ENCODE results near the gene ANKRD24. TPM values are rescaled to one million over a fixed set of nuclear protein-coding genes. Genes with fewer than 3 reads are reported as not detected.
"Not testable (repeated sequence)": the region's sequence is repeated elsewhere in the genome, so short reads cannot be mapped to it uniquely, and the experiment has no call there.

The ANKRD24 gene
- total RNA-seq, 4 donors from 2014 or later: 0.83 to 3.9 (median 1.6) TPM

DNA sequence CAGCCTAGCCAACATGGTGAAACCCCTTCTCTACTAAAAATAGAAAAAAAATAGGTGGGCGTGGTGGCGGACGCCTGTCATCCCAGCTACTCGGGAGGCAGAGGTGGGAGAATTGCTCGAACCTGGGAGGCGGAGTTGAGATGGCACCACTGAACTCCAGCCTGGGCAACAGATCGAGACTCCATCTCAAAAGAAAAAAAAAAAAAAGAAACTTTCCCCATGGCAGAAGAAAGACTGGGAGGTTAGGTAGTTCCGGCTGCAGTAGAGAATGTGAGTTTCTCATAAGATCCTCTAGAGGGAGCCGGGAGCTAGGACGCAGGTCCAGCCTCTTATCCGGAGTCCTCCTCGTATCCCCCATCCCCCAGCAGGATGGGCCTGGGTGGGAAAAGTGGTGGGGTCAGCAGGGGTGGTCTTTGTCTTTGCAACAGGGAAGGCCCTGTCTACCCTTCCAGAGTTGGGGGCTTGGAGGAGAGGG lies 42.2 kb upstream of the ANKRD24 start:
- H3K4me3 ChIP-seq: peak overlapping the region in 1 of 4 donors; percentile 9

DNA sequence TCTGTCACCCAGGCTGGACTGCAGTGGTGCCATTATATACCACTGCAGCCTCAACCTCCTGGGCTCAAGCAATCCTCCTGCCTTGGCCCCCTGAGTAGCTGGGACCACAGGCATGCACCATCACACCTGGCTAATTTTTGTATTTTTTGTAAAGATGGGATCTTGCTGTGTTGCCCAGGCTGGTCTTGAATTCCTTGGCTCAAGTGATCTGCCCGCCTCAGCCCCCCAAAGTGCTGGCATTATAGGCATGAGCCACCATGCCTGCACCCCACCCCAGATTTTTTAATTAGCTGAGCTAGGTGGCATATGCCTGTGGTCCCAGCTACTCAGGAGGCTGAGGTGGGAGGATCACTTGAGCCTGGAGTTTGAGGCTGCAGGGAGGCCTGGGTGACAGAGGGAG lies 39.6 kb upstream of the ANKRD24 start:
- H3K27ac ChIP-seq: peak overlapping the region in 3 of 4 donors; percentile 74 to 95 (median 92)
- H3K27me3 ChIP-seq, H3K4me3 ChIP-seq, H3K9me3 ChIP-seq, H3K36me3 ChIP-seq, DNase-seq: not testable (repeated sequence)
- peaks cover 0 to 30% (median 2%) of the 10 kb centered on the region in 4 donors for H3K4me1 ChIP-seq

More for the DNA sequence above, 42.2 kb upstream of the ANKRD24 start:
- Histone ChIP-seq H3K9me3 (no peaks in the 10 kb centered on the region), H3K27ac (peak overlapping the region in 1 of 4 donors; percentile 62), H3K4me1 (peaks cover 0 to 25% (median 2%) of the 10 kb centered on the region in 4 donors), H3K27me3 (no peaks in the 10 kb centered on the region), H3K36me3 (no peaks in the 10 kb centered on the region)
- peak in 2 of 3 donors; percentile 67 for DNase-seq
- TF ChIP-seq POLR2A (IDR thresholded peaks at IDR 0.05): no peak
- TF ChIP-seq, protein P1, sequence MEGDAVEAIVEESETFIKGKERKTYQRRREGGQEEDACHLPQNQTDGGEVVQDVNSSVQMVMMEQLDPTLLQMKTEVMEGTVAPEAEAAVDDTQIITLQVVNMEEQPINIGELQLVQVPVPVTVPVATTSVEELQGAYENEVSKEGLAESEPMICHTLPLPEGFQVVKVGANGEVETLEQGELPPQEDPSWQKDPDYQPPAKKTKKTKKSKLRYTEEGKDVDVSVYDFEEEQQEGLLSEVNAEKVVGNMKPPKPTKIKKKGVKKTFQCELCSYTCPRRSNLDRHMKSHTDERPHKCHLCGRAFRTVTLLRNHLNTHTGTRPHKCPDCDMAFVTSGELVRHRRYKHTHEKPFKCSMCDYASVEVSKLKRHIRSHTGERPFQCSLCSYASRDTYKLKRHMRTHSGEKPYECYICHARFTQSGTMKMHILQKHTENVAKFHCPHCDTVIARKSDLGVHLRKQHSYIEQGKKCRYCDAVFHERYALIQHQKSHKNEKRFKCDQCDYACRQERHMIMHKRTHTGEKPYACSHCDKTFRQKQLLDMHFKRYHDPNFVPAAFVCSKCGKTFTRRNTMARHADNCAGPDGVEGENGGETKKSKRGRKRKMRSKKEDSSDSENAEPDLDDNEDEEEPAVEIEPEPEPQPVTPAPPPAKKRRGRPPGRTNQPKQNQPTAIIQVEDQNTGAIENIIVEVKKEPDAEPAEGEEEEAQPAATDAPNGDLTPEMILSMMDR (IDR thresholded peaks at IDR 0.05): peak; percentile 46 to 79 (median 64)

DNA sequence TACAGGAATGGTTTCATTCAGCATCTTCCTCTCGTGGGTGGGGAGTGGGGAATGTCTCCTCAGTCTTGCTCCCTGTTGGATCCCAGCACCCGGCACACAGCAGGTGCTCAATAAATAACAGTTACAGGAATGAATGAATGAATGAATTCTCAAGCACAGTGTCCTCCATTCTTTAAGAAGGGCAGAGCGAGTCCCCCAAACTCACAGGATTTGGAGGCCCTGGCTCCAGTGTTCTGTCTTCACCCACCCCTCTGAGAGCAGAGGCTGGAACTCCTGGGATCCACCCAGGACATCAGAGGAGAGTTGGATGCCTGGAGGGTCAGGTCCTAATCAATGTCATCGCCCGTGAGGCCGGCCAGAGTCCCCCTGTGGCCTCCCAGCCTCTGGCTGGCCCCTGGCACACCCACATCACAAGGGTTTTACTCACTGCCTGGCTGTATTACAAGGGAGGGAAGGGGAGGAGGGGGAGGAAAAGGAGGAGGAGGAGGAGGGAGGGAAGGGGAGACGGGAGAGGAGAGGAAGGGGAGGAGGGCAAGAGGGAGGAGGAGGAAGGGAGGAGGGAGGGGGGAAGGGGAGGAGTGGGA lies 37.7 kb upstream of the ANKRD24 start:
- TF ChIP-seq POLR2A (IDR thresholded peaks at IDR 0.05): peak in 1 of 2 donors; percentile 59
- TF ChIP-seq, protein P1 (IDR thresholded peaks at IDR 0.05): no peak
- Histone ChIP-seq H3K27me3 (no peaks in the 10 kb centered on the region), H3K4me1 (peaks cover 0 to 39% (median 2%) of the 10 kb centered on the region in 4 donors), H3K9me3 (no peaks in the 10 kb centered on the region), H3K36me3 (no peaks in the 10 kb centered on the region), H3K27ac (peak overlapping the region in 3 of 4 donors; percentile 74 to 95 (median 95)), H3K4me3 (peak overlapping the region in 2 of 4 donors; percentile 30 to 31)
- DNase-seq: peak in 2 of 3 donors; percentile 80 to 84

DNA sequence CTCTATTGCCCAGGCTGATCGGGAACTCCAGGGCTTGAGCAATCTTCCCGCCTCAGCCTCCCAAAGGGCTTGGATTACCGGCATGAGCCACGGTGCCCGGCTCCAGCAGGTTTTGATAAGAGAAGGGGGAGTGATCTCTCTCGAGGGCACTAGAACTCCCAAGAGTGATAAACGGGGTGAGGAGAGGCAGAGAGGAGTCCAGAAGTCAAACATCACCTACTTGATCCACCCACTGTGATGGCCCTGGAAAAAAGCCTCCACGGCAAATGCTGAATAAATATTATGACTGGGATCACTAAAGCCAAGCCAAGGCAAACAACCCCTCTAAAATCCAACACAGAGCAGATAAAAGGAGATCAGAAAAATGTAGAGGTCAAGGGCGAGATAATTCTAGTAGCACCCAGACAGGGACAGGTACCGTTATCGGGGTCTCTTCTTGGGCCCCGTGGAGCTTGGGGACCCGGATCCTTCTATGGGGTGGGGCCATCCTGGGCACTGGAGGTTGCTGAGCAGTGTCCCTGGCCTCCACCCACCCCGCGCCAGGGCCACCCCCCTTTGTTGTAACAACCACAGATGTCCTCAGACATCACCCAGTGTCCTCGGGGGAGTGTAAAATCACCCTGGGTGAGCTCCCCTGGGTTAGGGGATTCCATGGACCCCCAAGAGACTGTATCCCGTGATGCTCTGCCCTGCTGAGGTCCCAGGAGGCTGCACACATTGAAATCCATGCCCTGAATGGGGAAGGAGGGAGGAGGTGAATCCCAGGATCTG lies 32.8 kb upstream of the ANKRD24 start:
- peak overlapping the region in 3 of 4 donors; percentile 63 to 93 (median 85) for H3K27ac ChIP-seq
- no peaks in the 10 kb centered on the region for H3K9me3 ChIP-seq
- no peaks in the 10 kb centered on the region for H3K36me3 ChIP-seq
- no peak overlapping the region for H3K4me3 ChIP-seq
- TF ChIP-seq, protein P1 (IDR thresholded peaks at IDR 0.05): no peak
- peak in 1 of 2 donors; percentile 75 for TF ChIP-seq POLR2A (IDR thresholded peaks at IDR 0.05)
- H3K4me1 ChIP-seq: peaks cover 0 to 39% (median 2%) of the 10 kb centered on the region in 4 donors
- no peaks in the 10 kb centered on the region for H3K27me3 ChIP-seq
- DNase-seq: peak in 2 of 3 donors; percentile 80 to 85

DNA sequence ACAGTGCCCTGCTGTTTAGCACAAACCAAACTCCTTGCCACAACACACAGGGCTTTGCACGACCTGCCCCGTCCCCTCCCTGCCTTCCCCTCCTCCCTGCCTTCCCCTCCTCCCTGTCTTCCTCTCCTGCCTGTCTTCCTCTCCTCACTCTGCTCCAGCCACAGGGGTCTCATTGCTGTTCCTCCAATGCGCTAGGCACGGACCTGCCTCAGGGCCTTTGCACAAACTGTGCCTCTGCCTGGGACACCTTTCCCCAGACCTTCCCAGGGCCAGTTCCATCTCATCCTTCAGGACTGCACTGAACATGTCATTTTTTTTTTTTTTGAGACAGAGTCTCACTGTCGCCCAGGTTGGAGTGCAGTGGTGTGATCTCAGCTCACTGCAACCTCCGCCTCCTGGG lies 30.9 kb upstream of the ANKRD24 start:
- H3K36me3 ChIP-seq: no peaks in the 10 kb centered on the region
- no peak overlapping the region for H3K4me3 ChIP-seq
- H3K4me1 ChIP-seq: peaks cover 0 to 31% (median 2%) of the 10 kb centered on the region in 4 donors
- H3K9me3 ChIP-seq: no peaks in the 10 kb centered on the region
- DNase-seq: no peak
- H3K27me3 ChIP-seq: no peaks in the 10 kb centered on the region
- H3K27ac ChIP-seq: peak overlapping the region in 1 of 4 donors; percentile 59
- TF ChIP-seq, protein P1 (IDR thresholded peaks at IDR 0.05): no peak
- no peak for TF ChIP-seq POLR2A (IDR thresholded peaks at IDR 0.05)
